Glutamatergic neuron (in vitro differentiated cells): Measurements from ENCODE around the gene ACTR3C. TPM values are rescaled to one million over a fixed set of nuclear protein-coding genes. Genes with fewer than 3 reads are reported as not detected.
"Not testable (repeated sequence)": the region's sequence is repeated elsewhere in the genome, so short reads cannot be mapped to it uniquely, and the experiment has no call there.

Source experiments
- DNase-seq: peaks from one replicate; pipeline ENCODE4 v3.0.0; 2022
- H3K27ac Mint-ChIP-seq: one replicate; pipeline ENCODE4 v1.8.0; 2020; ENCODE audit warnings: mild to moderate bottlenecking, mixed read lengths, inconsistent platforms; ENCODE audit not compliant: unreplicated experiment
- H3K27me3 Mint-ChIP-seq: one replicate; pipeline ENCODE4 v1.8.0; 2020; ENCODE audit warnings: mild to moderate bottlenecking, moderate library complexity, mixed read lengths, inconsistent platforms; ENCODE audit not compliant: unreplicated experiment
- H3K36me3 Mint-ChIP-seq: one replicate; pipeline ENCODE4 v1.8.0; 2020; ENCODE audit warnings: mild to moderate bottlenecking, mixed read lengths, inconsistent platforms; ENCODE audit not compliant: unreplicated experiment
- H3K4me1 Mint-ChIP-seq: one replicate; pipeline ENCODE4 v1.8.0; 2020; ENCODE audit warnings: mild to moderate bottlenecking, low read depth, mixed read lengths, inconsistent platforms; ENCODE audit not compliant: unreplicated experiment
- H3K4me3 Mint-ChIP-seq: one replicate; pipeline ENCODE4 v1.8.0; 2020; ENCODE audit warnings: mild to moderate bottlenecking, mixed read lengths, inconsistent platforms; ENCODE audit not compliant: unreplicated experiment
- H3K9me3 Mint-ChIP-seq: one replicate; pipeline ENCODE4 v1.8.0; 2020; ENCODE audit warnings: mild to moderate bottlenecking, moderate library complexity, mixed read lengths, inconsistent platforms; ENCODE audit not compliant: unreplicated experiment
- CTCF ChIP-seq: fragments of 200-600 bp; sonication (generic); IDR thresholded peaks from one replicate; pipeline ENCODE4 v1.5.0; 2021; ENCODE audit not compliant: partially characterized antibody, unreplicated experiment
- total RNA-seq: library from RNA; stranded (reverse); fragmentation: NEBNext Ultra II Directional; extraction: Animal tissue kit (Norgen Biotek cat#: 25700); gene quantifications from one replicate; pipeline ENCODE4 v1.2.1, GENCODE V29; 2021; ENCODE audit not compliant: unreplicated experiment

ACTR3C gene
- total RNA-seq, 1 donor from 2014 or later, result not detected

DNA sequence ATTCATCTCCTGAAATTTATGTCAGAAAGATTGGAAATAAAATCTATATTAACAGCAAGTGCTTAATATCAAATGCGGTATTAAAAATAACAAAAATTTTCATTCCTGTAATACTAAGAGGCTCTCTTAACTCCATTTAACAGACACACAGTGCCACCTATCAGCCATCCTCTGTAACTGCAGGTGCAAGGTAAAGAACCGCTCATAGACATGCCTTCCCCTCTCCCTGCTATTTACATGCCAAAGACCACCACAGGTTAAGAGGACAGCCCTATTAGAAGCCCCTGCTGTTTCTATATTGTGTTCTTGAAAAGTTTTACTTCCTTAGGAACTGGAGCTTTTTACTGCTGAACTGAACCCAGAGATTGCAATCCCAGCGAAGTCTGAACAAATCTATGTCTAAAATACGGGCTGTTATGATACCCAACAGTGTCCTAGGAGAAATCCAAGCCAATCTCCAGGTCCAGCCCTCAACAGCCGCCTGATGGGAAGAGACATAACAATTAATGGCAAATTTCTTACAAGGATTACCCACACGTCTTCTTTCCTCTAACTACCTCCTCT is 47.1 kb downstream of the ACTR3C start:
- not testable (repeated sequence) for H3K9me3 Mint-ChIP-seq, H3K27ac Mint-ChIP-seq, H3K4me1 Mint-ChIP-seq, H3K4me3 Mint-ChIP-seq, H3K36me3 Mint-ChIP-seq, H3K27me3 Mint-ChIP-seq, DNase-seq
- peak; percentile 74 for TF ChIP-seq CTCF

GRCh38 chr7:150271898-150272297 is 51.4 kb downstream of the ACTR3C start:
- H3K36me3 Mint-ChIP-seq, H3K27ac Mint-ChIP-seq, H3K4me3 Mint-ChIP-seq, H3K27me3 Mint-ChIP-seq, H3K9me3 Mint-ChIP-seq, H3K4me1 Mint-ChIP-seq, DNase-seq: not testable (repeated sequence)

DNA sequence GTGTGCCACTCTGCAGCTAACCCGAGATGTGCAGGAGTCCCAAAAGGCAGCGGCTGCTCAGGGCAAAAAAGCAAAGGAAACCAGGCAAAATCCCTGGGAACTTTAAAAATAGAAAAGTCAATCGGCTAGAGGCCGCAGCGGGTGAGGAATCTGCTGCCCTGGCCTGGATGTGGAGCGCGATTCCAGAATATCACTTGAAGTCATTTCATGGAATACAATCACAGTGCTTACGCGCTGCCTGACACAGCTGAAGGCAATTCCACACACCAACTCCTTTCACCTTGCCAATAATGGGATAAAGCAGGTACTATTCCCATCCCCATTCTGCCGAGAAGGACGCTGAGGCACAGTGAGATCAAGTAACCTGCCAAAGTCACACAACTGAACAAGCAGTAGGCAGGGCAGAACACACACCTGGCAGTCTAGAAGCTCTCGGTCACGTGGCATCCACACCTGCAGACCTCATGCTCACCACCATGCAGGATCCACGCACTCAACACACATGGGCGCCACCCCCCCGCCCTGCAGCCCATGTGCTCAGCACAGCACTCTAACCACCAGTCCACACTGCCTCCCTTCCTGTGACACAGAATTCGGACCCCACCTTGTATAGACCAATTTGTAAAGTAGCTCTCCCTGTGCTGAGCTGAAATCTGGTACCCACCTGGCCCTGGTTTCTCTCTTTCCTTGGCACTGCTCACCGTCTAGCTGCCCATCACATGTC is 53.1 kb downstream of the ACTR3C start:
- not testable (repeated sequence) for H3K4me1 Mint-ChIP-seq, H3K4me3 Mint-ChIP-seq, DNase-seq, H3K27ac Mint-ChIP-seq, H3K27me3 Mint-ChIP-seq, H3K36me3 Mint-ChIP-seq, H3K9me3 Mint-ChIP-seq

DNA sequence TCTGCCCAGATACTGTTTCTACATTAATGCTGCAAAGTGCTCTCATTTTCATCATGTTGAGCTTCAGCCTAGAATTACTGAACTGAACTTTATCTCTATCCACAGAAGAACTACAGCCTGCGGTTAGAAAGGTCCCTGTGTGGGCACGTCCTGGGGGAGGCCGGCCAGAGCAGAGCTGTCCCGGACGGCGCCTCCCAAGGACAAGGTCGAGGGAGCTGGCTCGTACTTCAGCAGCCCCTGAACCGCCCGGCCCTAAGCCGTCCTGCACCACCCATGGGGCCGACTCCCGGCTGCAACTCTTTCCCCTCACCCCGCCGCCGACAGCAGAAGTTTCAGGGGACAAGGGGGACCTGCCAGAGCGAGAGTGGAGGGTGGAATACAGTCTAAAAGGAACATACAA is 54.5 kb downstream of the ACTR3C start:
- not testable (repeated sequence) for H3K4me1 Mint-ChIP-seq, H3K4me3 Mint-ChIP-seq, DNase-seq, H3K27me3 Mint-ChIP-seq, H3K36me3 Mint-ChIP-seq, H3K9me3 Mint-ChIP-seq, H3K27ac Mint-ChIP-seq

DNA sequence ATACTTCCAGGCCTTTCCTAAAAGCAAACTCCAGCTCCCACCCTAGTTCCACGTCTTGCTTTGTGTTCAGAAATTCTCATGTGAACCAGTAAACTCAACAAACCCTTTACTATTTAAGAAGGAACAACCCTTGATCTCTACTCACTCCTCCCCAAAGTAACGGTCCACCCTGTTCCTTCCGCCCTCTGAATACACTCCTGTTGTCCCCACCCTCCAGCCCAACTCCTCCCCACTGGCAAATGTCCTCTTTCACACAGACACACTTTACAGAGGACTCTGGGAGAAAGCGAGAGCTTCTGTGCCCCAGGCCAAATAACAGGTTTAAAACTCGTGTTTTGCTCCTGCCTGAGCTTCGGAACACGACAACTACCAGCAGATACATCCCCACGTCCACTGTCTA is 55.1 kb downstream of the ACTR3C start:
- not testable (repeated sequence) for H3K4me1 Mint-ChIP-seq, H3K27ac Mint-ChIP-seq, H3K9me3 Mint-ChIP-seq, H3K4me3 Mint-ChIP-seq, H3K36me3 Mint-ChIP-seq, DNase-seq, H3K27me3 Mint-ChIP-seq

DNA sequence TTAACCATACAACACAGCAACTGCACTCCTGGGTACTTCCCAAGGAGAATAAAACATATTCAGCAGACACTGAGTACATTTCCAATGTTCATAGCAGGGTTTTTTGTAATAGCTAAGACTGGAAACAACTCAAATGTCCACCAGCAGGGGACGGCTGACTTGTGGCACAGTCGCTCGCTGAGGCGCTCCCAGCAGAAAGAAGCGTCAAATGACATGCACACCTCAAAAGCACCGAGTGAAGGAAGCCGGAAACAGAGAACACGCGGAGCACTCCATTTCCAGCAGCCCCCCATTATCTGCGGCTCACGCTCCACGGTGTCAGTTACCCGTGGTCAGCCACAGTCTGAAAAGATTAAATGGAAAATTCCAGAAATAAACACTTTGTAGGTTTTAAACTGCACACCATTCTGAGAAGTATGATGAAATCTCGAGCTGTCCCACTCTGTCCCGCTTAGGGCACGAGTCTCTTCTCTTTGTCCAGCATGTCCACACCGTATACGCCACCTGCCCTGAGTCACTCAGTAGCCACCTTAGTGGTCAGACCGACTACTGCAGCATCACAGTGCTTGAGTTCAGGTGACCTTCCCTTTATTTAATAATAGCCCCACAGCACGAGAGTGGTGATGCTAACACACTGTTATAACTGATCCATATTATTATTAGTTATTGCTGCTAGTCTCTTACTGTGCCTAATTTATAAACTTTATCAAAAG is 56.2 kb downstream of the ACTR3C start:
- not testable (repeated sequence) for H3K36me3 Mint-ChIP-seq, H3K27ac Mint-ChIP-seq, DNase-seq, H3K27me3 Mint-ChIP-seq, H3K4me1 Mint-ChIP-seq, H3K4me3 Mint-ChIP-seq, H3K9me3 Mint-ChIP-seq
- peak; percentile 16 for TF ChIP-seq CTCF

DNA sequence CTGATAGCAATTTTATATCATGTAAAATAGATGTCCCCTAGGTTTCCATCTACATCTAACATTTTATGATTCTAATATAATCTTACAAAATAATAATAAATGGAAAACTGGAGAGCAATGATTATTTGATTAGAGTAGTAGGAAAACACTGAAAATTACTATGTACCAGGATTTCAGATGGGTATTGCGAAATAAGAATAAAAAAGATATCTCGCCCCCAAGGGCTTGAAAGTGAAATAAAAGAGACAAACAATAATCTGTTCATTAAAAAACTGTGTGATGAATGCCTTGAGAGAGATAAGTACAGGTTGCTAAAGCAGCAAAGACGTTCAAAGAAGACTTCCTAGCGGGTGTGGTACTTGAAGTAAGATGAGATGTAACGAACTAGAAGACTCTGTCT is 60.7 kb downstream of the ACTR3C start:
- not testable (repeated sequence) for H3K4me3 Mint-ChIP-seq, H3K4me1 Mint-ChIP-seq, H3K36me3 Mint-ChIP-seq, H3K27ac Mint-ChIP-seq, H3K27me3 Mint-ChIP-seq, H3K9me3 Mint-ChIP-seq, DNase-seq

GRCh38 chr7:150247745-150248144 is 75.6 kb downstream of the ACTR3C start:
- H3K9me3 Mint-ChIP-seq, H3K27ac Mint-ChIP-seq, H3K4me1 Mint-ChIP-seq, H3K27me3 Mint-ChIP-seq, H3K4me3 Mint-ChIP-seq, H3K36me3 Mint-ChIP-seq, DNase-seq: not testable (repeated sequence)

DNA sequence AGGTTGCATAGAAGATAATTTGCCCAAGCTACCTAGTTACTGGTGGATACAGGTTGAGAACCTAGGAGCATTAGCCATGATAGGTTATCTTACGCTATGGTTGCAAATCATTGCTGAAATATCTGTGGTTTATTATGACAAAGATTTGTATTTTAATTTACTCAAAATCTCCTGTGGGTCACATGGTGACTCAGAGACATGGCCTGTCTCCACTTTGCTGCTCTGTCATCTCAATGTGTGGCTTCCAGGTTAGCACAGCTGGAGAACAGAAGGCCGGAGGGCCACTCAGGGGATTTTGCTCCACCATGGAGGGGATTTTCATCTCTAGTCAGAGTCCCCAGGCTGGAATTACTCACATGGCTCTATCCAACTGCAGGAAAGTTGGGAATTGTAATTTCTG is 78.1 kb downstream of the ACTR3C start:
- not testable (repeated sequence) for H3K4me3 Mint-ChIP-seq, H3K27me3 Mint-ChIP-seq, H3K27ac Mint-ChIP-seq

GRCh38 chr7:150242935-150243334 is 80.4 kb downstream of the ACTR3C start:
- H3K4me1 Mint-ChIP-seq, H3K36me3 Mint-ChIP-seq, H3K27ac Mint-ChIP-seq, H3K9me3 Mint-ChIP-seq, DNase-seq, H3K4me3 Mint-ChIP-seq, H3K27me3 Mint-ChIP-seq: not testable (repeated sequence)

More for the DNA sequence above, 78.1 kb downstream of the ACTR3C start:
- DNase-seq, H3K9me3 Mint-ChIP-seq, H3K36me3 Mint-ChIP-seq, H3K4me1 Mint-ChIP-seq: not testable (repeated sequence)
